Smooth muscle cell (in vitro differentiated cells): ENCODE data around the gene ZNF746. TPM values are rescaled to one million over a fixed set of nuclear protein-coding genes. Genes with fewer than 3 reads are reported as not detected.

ENCODE experiments used
- DNase-seq: peaks from one replicate; lab custom pipeline; 2025; ENCODE audit not compliant: unreplicated experiment; lab: John Stamatoyannopoulos, UW
- H2AFZ ChIP-seq: fragments of 200-600 bp; sonication (generic); 2 replicates; pipeline ENCODE4 v1.6.0; 2016; ENCODE audit warnings: antibody characterized with exemption, low read depth, mild to moderate bottlenecking
- H3F3A ChIP-seq: fragments of 200-600 bp; sonication (generic); 2 replicates; pipeline ENCODE4 v1.6.0; 2017; ENCODE audit warnings: antibody characterized with exemption, low read depth
- H3K27ac ChIP-seq: fragments of 200-600 bp; sonication (generic); 2 replicates; pipeline ENCODE4 v1.5.1; 2016; ENCODE audit warnings: low read depth, mild to moderate bottlenecking
- H3K27me3 ChIP-seq: fragments of 200-600 bp; sonication (generic); 2 replicates; pipeline ENCODE4 v1.6.1; 2016; ENCODE audit warnings: low read depth, mild to moderate bottlenecking
- H3K36me3 ChIP-seq: fragments of 200-600 bp; sonication (generic); 2 replicates; pipeline ENCODE4 v1.5.1; 2016; ENCODE audit warnings: low read depth
- H3K4me1 ChIP-seq: fragments of 200-600 bp; sonication (generic); 2 replicates; pipeline ENCODE4 v1.5.1; 2016; ENCODE audit warnings: low read depth
- H3K4me2 ChIP-seq: fragments of 200-600 bp; sonication (generic); 2 replicates; pipeline ENCODE4 v1.6.0; 2016; ENCODE audit warnings: mild to moderate bottlenecking
- H3K4me3 ChIP-seq: fragments of 200-600 bp; sonication (generic); 2 replicates; pipeline ENCODE4 v1.5.1; 2016; ENCODE audit warnings: mild to moderate bottlenecking
- H3K79me2 ChIP-seq: fragments of 200-600 bp; sonication (generic); 2 replicates; pipeline ENCODE4 v1.6.0; 2016; ENCODE audit warnings: low read depth, mild to moderate bottlenecking
- H3K9ac ChIP-seq: fragments of 200-600 bp; sonication (generic); 2 replicates; pipeline ENCODE4 v1.6.0; 2016; ENCODE audit warnings: low read depth
- H3K9me3 ChIP-seq: fragments of 200-600 bp; sonication (generic); replicated peaks from 2 replicates; pipeline ENCODE4 v1.5.1; 2016; ENCODE audit warnings: low read depth
- H4K20me1 ChIP-seq: fragments of 200-600 bp; sonication (generic); 2 replicates; pipeline ENCODE4 v1.6.0; 2016; ENCODE audit warnings: low read depth
- WGBS: methylation state at CpG from one replicate; pipeline ENCODE4 v1.1.7; 2016; ENCODE audit warnings: low lambda C conversion rate; 5-methylcytosine and 5-hydroxymethylcytosine counted together
- polyA plus RNA-seq: library from polyadenylated mRNA; unstranded; fragments of >200 nt; fragmentation: Nextera tagmentation; extraction: Ambion mirVana; gene quantifications from 2 replicates; pipeline ENCODE4 v1.2.1, GENCODE V29; 2016
- total RNA-seq: library from RNA; depleted of rRNA; stranded (reverse); fragments of >200 nt; gene quantifications from 2 replicates; pipeline ENCODE4 v1.2.3, GENCODE V29; 2014
- TF ChIP-seq, protein P1 (sequence below): fragments of 200-600 bp; sonication (generic); IDR thresholded peaks from 2 replicates; pipeline ENCODE4 v1.5.1; 2017; ENCODE audit warnings: borderline replicate concordance, mild to moderate bottlenecking, antibody characterized with exemption; ENCODE audit not compliant: insufficient read depth, poor library complexity, severe bottlenecking

The ZNF746 gene
- total and polyA plus RNA-seq, 2 experiments from 2014 or later: 14.2 to 17.2 TPM

DNA sequence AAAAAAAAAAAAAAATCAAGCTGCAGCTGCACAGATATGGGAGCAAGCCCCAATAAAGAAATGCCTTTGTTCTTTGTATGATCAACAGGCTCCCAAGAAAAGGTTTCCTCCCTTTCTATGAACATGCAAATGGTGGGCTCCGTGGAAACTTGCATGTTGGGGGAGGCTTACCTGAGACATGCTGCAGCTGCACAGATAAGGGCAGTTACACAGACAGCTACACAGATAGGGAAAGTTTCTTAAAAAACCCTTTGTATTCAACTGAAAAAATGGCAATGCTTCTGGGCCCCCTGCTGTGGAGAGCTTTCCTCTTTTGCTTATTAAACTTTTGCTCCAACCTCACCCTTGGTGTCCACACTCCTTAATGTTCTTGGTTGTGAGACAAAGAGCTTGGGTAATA, 29.8 kb upstream of the ZNF746 start:
- Histone ChIP-seq H2AFZ (no peak overlapping the region), H4K20me1 (no peaks in the 10 kb centered on the region), H3K4me2 (no peak overlapping the region), H3K4me3 (no peak overlapping the region), H3K4me1 (no peaks in the 10 kb centered on the region), H3K27ac (no peak overlapping the region), H3K27me3 (no peaks in the 10 kb centered on the region), H3K9me3 (peaks cover 12% of the 10 kb centered on the region), H3F3A (no peaks in the 10 kb centered on the region), H3K36me3 (no peaks in the 10 kb centered on the region), H3K79me2 (no peaks in the 10 kb centered on the region), H3K9ac (no peak overlapping the region)
- TF ChIP-seq, protein P1, sequence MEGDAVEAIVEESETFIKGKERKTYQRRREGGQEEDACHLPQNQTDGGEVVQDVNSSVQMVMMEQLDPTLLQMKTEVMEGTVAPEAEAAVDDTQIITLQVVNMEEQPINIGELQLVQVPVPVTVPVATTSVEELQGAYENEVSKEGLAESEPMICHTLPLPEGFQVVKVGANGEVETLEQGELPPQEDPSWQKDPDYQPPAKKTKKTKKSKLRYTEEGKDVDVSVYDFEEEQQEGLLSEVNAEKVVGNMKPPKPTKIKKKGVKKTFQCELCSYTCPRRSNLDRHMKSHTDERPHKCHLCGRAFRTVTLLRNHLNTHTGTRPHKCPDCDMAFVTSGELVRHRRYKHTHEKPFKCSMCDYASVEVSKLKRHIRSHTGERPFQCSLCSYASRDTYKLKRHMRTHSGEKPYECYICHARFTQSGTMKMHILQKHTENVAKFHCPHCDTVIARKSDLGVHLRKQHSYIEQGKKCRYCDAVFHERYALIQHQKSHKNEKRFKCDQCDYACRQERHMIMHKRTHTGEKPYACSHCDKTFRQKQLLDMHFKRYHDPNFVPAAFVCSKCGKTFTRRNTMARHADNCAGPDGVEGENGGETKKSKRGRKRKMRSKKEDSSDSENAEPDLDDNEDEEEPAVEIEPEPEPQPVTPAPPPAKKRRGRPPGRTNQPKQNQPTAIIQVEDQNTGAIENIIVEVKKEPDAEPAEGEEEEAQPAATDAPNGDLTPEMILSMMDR: no peak
- no peak for DNase-seq
- WGBS: 79% methylated on average over 1 of the region's 1 CpG

DNA sequence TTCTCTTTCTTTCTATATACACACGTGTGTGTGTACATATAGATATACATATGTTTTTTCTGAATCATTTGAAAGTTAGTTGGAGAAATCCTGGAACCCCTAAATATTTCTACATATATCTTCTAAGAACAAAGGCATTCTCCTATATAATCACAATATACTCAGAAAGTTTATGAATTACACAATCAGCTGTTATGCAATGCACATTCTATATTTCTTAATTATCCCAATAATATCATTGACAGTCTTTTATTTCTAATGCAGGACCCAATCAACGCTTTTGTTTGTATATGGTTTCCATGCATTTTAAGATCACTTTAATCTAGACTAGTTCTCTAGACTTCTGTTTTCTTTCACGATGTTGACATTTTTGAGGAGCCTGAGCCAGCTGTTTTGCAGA, 27.7 kb upstream of the ZNF746 start:
- no peaks in the 10 kb centered on the region for H3K27me3 ChIP-seq
- no peak overlapping the region for H3K9ac ChIP-seq
- no peak overlapping the region for H3K27ac ChIP-seq
- no peaks in the 10 kb centered on the region for H4K20me1 ChIP-seq
- no peaks in the 10 kb centered on the region for H3K4me1 ChIP-seq
- no peak overlapping the region for H2AFZ ChIP-seq
- H3K9me3 ChIP-seq: peaks cover 6% of the 10 kb centered on the region
- no peak for DNase-seq
- no peak overlapping the region for H3K4me3 ChIP-seq
- no peaks in the 10 kb centered on the region for H3K36me3 ChIP-seq
- H3F3A ChIP-seq: no peaks in the 10 kb centered on the region
- H3K4me2 ChIP-seq: no peak overlapping the region
- TF ChIP-seq, protein P1: no peak
- no peaks in the 10 kb centered on the region for H3K79me2 ChIP-seq
- WGBS: 77% methylated on average over 3 of the region's 3 CpGs

DNA sequence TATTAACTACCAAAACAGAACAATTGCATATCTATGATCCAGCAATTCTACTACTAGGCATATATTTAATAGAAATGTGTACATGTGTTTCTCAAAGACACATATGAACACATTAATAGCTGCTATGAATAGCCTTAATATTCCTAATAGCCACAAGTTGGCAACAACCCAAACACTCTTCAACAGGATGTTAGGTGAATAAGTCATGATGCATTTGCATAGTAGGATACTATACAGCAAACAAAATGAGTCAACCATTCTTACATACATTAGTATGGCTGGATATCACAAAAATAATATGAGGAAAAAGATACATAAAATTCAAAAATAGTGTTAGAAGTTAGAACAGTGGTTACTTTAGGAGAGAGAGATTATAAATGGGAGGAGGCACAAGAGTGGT, 26.8 kb upstream of the ZNF746 start:
- no peak overlapping the region for H2AFZ ChIP-seq
- H3K27ac ChIP-seq: no peak overlapping the region
- no peaks in the 10 kb centered on the region for H3F3A ChIP-seq
- no peaks in the 10 kb centered on the region for H4K20me1 ChIP-seq
- TF ChIP-seq, protein P1: no peak
- DNase-seq: no peak
- no peaks in the 10 kb centered on the region for H3K27me3 ChIP-seq
- H3K4me2 ChIP-seq: no peak overlapping the region
- H3K4me3 ChIP-seq: no peak overlapping the region
- no peaks in the 10 kb centered on the region for H3K79me2 ChIP-seq
- H3K4me1 ChIP-seq: no peaks in the 10 kb centered on the region
- H3K9me3 ChIP-seq: peaks cover 1% of the 10 kb centered on the region
- no peaks in the 10 kb centered on the region for H3K36me3 ChIP-seq
- no peak overlapping the region for H3K9ac ChIP-seq

DNA sequence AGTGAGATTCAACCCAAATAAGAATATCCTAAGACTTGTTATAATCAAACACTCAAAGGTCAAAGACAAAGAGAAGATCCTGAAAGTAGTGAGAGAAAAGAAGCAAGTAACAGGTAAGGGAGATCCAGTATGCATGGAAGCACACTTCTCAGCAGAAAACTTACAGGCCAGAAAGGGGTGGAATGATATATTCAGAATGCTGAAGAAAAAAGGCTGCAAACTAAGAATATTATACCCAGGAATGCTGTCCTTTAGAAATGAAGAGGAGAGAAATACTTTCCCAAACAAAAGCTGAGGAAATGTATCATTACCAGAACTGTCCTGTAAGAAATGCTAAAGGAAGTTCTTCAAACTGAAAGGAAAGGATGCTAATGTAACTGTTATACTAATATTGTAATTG, 12.6 kb upstream of the ZNF746 start:
- peaks cover 4% of the 10 kb centered on the region for H3K9me3 ChIP-seq
- no peaks in the 10 kb centered on the region for H3K27me3 ChIP-seq
- no peak overlapping the region for H3K4me3 ChIP-seq
- TF ChIP-seq, protein P1: no peak
- DNase-seq: no peak
- H4K20me1 ChIP-seq: no peaks in the 10 kb centered on the region
- H3K79me2 ChIP-seq: no peaks in the 10 kb centered on the region
- H3K9ac ChIP-seq: no peak overlapping the region
- no peak overlapping the region for H3K4me2 ChIP-seq
- no peaks in the 10 kb centered on the region for H3F3A ChIP-seq
- H3K36me3 ChIP-seq: no peaks in the 10 kb centered on the region
- no peak overlapping the region for H2AFZ ChIP-seq
- no peaks in the 10 kb centered on the region for H3K4me1 ChIP-seq
- H3K27ac ChIP-seq: no peak overlapping the region
